Heart left ventricle (tissue), 16 donors: ENCODE data around the gene DNAJC3. TPM values are rescaled to one million over a fixed set of nuclear protein-coding genes. Genes with fewer than 3 reads are reported as not detected.
A peak's percentile ranks its signal among the peaks of the same experiment; 100 is the strongest.

ENCODE experiments used
- ATAC-seq, 4 donors: fragments of 200-7000 bp; cut with Tn5 transposase; one replicate each; pipeline ENCODE4 v1.9.1; 2020 to 2022; ENCODE audit warnings: moderate library complexity in 4 of 4, mild to moderate bottlenecking in 3 of 4, moderate number of reproducible peaks in 1 of 4
- DNase-seq, 5 donors: peaks; one replicate each; pipeline ENCODE4 v3.0.0-alpha.2; 2020
- H3K27ac ChIP-seq, 12 donors: fragments of 200-600 bp; sonication (generic) in 4 of 12; one replicate each; pipeline versions ENCODE4 v1.5.0 to v1.8.0; 2016 to 2022; ENCODE audit warnings: mild to moderate bottlenecking in 2 of 12
- H3K27me3 ChIP-seq, 9 donors: fragments of 200-600 bp; sonication (generic) in 2 of 9; one replicate each; pipeline versions ENCODE4 v1.5.1 to v1.8.0; 2016 to 2022; ENCODE audit warnings: mild to moderate bottlenecking in 3 of 9
- H3K36me3 ChIP-seq, 9 donors: fragments of 200-600 bp; sonication (generic) in 2 of 9; one replicate each; pipeline versions ENCODE4 v1.5.0 to v1.8.0; 2018 to 2022; ENCODE audit warnings: mild to moderate bottlenecking in 2 of 9
- H3K4me1 ChIP-seq, 12 donors: fragments of 200-600 bp; sonication (generic) in 4 of 12; one replicate each; pipeline versions ENCODE4 v1.5.0 to v1.8.0; 2016 to 2022; ENCODE audit warnings: mild to moderate bottlenecking in 3 of 12
- H3K4me3 ChIP-seq, 12 donors: fragments of 200-600 bp; sonication (generic) in 4 of 12; one replicate each; pipeline versions ENCODE4 v1.5.0 to v1.8.0; 2017 to 2022; ENCODE audit warnings: mild to moderate bottlenecking in 9 of 12, moderate library complexity in 4 of 12
- H3K9me3 ChIP-seq, 12 donors: fragments of 200-600 bp; sonication (generic) in 4 of 12; one replicate each; pipeline versions ENCODE4 v1.5.0 to v1.8.0; 2016 to 2022; ENCODE audit warnings: mild to moderate bottlenecking in 1 of 12
- CTCF ChIP-seq, 12 donors: fragments of 200-600 bp; sonication (generic) in 4 of 12; IDR thresholded peaks; one replicate each; pipeline versions ENCODE4 v1.5.0 to v1.8.0; 2018 to 2022; ENCODE audit warnings: antibody characterized with exemption in 12 of 12, mild to moderate bottlenecking in 5 of 12
- POLR2A ChIP-seq, 2 donors: fragments of 450-650 bp; IDR thresholded peaks; one replicate each; pipeline ENCODE4 v1.6.1; 2017; ENCODE audit warnings: antibody characterized with exemption in 2 of 2, mild to moderate bottlenecking in 2 of 2, moderate library complexity in 2 of 2
- WGBS, 4 donors: extraction: QIAGEN DNeasy Blood & Tissue Kit in 2 of 4; methylation state at CpG; one replicate each; pipeline versions ENCODE4 v1.1.5 to v1.1.7; 2013 to 2018; 5-methylcytosine and 5-hydroxymethylcytosine counted together
- intact Hi-C, 10 donors: fragments of 100-400 bp; cut with DNase I; formaldehyde crosslinking; loops; one replicate each; pipeline versions ENCODE4 v1.11.1 to v1.14.2; 2022
- polyA plus RNA-seq, 2 donors: library from polyadenylated mRNA; stranded (reverse); fragments of 200-250 nt; gene quantifications; one replicate each; pipeline ENCODE4 v1.2.3, GENCODE V29; 2013
- total RNA-seq, 9 donors: library from RNA; depleted of rRNA in 2 of 9; stranded (reverse); fragments of >200 nt in 2 of 9; fragmentation: NEBNext Ultra II Directional in 3 of 9; extraction: Animal tissue kit (Norgen Biotek cat#: 25700) in 3 of 9; gene quantifications; one replicate each; pipeline versions ENCODE4 v1.1.0 to v1.2.4, GENCODE V29; 2016 to 2023
- donor health status: ischemic (EF 13 %, LVEDD 7.1; RV severe dilation, severe dysfunction).
- donor health status: healthy with polysubstance abuse.
- donor health status: DM: no; HTN: yes; CAD: no.
- donor health status: DM: no; HTN: no; CAD: no.
- donor health status: ischemic (EF 25% LVEDD 6.9; RV normal size, moderate dysfunction).
- donor health status: ischemic (EF 25% LVEDD 5.7; RV mildly dilated, moderate dysfunction).
- donor health status: healthy.
- donor health status: DM: yes; HTN: yes; CAD: no.
- donor health status: ischemic (EF 35%, LVEDD 5.7; RV mildly dilated, moderate dysfunction).
- donor health status: nonischemic (EF 11% LVEDD 7.7; RV severe dilation, severe dysfunction).
- donor health status: DM: yes; HTN: yes; CAD: no.
- donor health status: PGD.
- donor health status: ischemic (EF 29% LVEDD 5.4; RV normal size, mild dysfunction).
- donor health status: nonischemic (EF 23%, LVEDD 6.1; RV moderate dilation, normal function).

DNAJC3 gene
- total and polyA plus RNA-seq, 11 donors, result 8.7 to 43.9 (median 33.7) TPM

DNA sequence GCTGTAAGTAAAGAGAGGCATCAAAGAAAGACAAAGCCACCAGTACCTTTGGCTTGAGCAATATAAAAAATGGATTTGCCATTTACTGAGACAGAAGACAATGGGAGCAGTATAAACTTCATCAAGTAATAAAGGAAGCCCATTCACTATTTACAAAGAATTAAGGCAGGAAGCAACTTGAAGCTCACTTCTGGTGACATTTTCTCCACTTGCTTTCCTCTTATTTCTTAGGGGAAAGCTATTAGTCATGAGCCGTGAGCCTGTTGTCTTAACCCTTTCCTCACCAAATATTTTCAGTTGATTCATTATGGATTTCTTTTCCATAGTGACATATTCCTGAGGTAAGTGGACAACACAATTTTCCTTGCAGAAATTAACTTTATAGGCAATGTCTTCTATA is 156.8 kb downstream of the DNAJC3 start:
- intact Hi-C loops, result loop anchor here (1.0 to 10.0 kb wide), 15 partner anchors 206 to 649 kb away; no protein-coding TSS in a partner anchor

DNA sequence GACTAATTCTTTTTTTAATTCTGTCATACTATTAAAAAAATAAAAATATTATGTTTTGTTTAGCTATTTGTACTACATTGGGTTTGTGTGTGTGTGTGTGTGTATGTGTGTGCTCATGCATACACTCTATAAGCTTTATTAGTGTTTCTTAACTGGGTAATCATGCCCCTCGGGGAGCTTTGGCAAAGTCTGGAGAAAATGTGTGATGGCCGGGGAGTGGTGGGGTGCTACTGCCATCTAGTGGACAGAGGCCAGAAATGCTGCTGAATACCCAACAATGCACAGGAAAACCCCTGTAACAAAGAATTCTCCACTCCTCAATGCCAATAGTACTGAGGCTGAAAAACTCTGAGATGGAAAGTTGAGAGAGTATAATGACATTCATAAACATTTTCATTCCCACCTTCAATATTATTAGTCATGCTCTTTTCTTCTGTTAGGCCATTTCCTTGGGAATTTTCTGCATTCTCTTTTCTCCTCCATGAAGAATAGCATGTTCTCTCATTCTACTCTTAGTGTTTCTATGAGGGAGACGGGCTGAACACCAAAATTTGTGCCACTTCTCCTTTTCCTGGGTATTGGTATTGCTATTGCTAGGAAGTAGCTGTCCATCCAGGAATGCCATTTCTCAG is 157.3 kb downstream of the DNAJC3 start:
- Histone ChIP-seq H3K36me3 (no peaks in the 10 kb centered on the region), H3K4me1 (peaks cover 0 to 9% (median 2%) of the 10 kb centered on the region in 12 donors), H3K9me3 (peaks cover 0 to 33% (median 9%) of the 10 kb centered on the region in 12 donors), H3K27ac (no peak overlapping the region), H3K27me3 (no peaks in the 10 kb centered on the region), H3K4me3 (no peak overlapping the region)
- WGBS, 4 donors, result 24 to 28% (median 26%) methylated on average over 3 of the region's 3 CpGs
- peak; percentile 40 to 60 (median 50) for DNase-seq
- peak in 3 of 4 donors; percentile 61 to 70 (median 70) for ATAC-seq
- TF ChIP-seq POLR2A (IDR thresholded peaks at IDR 0.05) (no peak), CTCF (IDR thresholded peaks at IDR 0.05) (peak; percentile 80 to 97 (median 92))
- intact Hi-C loops, result loop anchor here (1.0 to 10.0 kb wide), 15 partner anchors 207 to 649 kb away; no protein-coding TSS in a partner anchor

More for the DNA sequence above, 156.8 kb downstream of the DNAJC3 start:
- Histone ChIP-seq H3K27ac (no peak overlapping the region), H3K36me3 (no peaks in the 10 kb centered on the region), H3K4me3 (no peak overlapping the region), H3K4me1 (peaks cover 0 to 9% (median 2%) of the 10 kb centered on the region in 12 donors), H3K27me3 (no peaks in the 10 kb centered on the region), H3K9me3 (peaks cover 0 to 30% (median 7%) of the 10 kb centered on the region in 12 donors)
- no peak for DNase-seq
- TF ChIP-seq POLR2A (IDR thresholded peaks at IDR 0.05) (no peak), CTCF (IDR thresholded peaks at IDR 0.05) (no peak)
- ATAC-seq, result peak in 1 of 4 donors; percentile 41
- 10 to 25% (median 13%) methylated on average over 1 of the region's 1 CpG for WGBS, 4 donors

DNA sequence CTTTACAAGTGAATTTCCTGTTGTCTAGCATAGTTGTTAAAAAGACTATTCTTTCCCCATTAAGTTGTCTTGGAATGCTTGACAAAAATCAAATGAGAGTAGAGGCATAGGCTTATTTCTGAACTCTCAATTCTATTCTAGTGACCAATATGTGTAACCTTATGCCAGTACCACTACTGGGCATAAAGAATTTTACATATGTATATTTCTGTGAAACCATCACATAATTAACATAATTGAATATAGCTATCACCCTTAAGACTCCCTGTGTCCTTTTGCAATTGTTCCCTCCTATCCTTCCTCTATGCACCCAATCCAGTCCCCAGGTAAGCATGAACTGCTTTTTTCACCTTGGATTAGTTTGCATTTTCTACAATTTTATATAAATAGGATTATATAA is 165.0 kb downstream of the DNAJC3 start:
- TF ChIP-seq POLR2A (IDR thresholded peaks at IDR 0.05) (no peak), CTCF (IDR thresholded peaks at IDR 0.05) (no peak)
- Histone ChIP-seq H3K4me3 (no peak overlapping the region), H3K36me3 (no peaks in the 10 kb centered on the region), H3K4me1 (no peaks in the 10 kb centered on the region), H3K27me3 (no peaks in the 10 kb centered on the region), H3K9me3 (peaks cover 0 to 37% (median 7%) of the 10 kb centered on the region in 12 donors), H3K27ac (no peak overlapping the region)
- intact Hi-C loops, result no loop called here
- no peak for ATAC-seq
- no peak for DNase-seq

- peaks cover 0 to 33% (median 5%) of the 10 kb centered on the region in 12 donors for H3K9me3 ChIP-seq
- intact Hi-C loops, result no loop called here
- WGBS, 4 donors, result 92 to 98% (median 96%) methylated on average over 2 of the region's 2 CpGs
- H3K4me1 ChIP-seq, result no peaks in the 10 kb centered on the region
- TF ChIP-seq CTCF (IDR thresholded peaks at IDR 0.05), result no peak
- TF ChIP-seq POLR2A (IDR thresholded peaks at IDR 0.05), result no peak
- no peak overlapping the region for H3K4me3 ChIP-seq
- H3K27ac ChIP-seq, result no peak overlapping the region
- H3K36me3 ChIP-seq, result no peaks in the 10 kb centered on the region
- no peaks in the 10 kb centered on the region for H3K27me3 ChIP-seq
- ATAC-seq (no peak), DNase-seq (no peak)
Measured at GRCh38 chr13:95842898-95843297, 166.0 kb downstream of the DNAJC3 start.

Other genes starting within 250 kb of the DNAJC3 start
- under 1 TPM in 2 of 9 donors, not detected in 7; 0.23 to 0.52 TPM for gene CLDN10, start 124.4 kb upstream of the DNAJC3 start, total RNA-seq
- gene CLDN10, start 124.4 kb upstream of the DNAJC3 start, polyA plus RNA-seq, result under 1 TPM; 0.12 to 0.34 TPM
- gene DZIP1, start 32.4 kb upstream of the DNAJC3 start, total RNA-seq, result 1 to 10 TPM; 2.3 to 6.9 (median 5.1) TPM
- 1 to 10 TPM; 1.9 TPM for gene DZIP1, start 32.4 kb upstream of the DNAJC3 start, polyA plus RNA-seq